Activated T-helper 17 cell treated with anti-CD3 and anti-CD28 coated beads, Interleukin-2, amount 50 U/mL, for 72 hours (primary cell): ENCODE results near the gene REST. TPM values are rescaled to one million over a fixed set of nuclear protein-coding genes. Genes with fewer than 3 reads are reported as not detected.
"Not testable (repeated sequence)": the region's sequence is repeated elsewhere in the genome, so short reads cannot be mapped to it uniquely, and the experiment has no call there.

Experiments used
- ATAC-seq: fragments of 150-1000 bp; cut with Tn5 transposase; replicated peaks from 2 replicates; pipeline ENCODE4 v1.10.0; 2021; ENCODE audit warnings: mild to moderate bottlenecking, moderate library complexity
- H3K27ac Mint-ChIP-seq: one replicate; pipeline ENCODE4 v1.8.0; 2022; ENCODE audit warnings: mixed read lengths
- H3K27me3 Mint-ChIP-seq: one replicate; pipeline ENCODE4 v1.8.0; 2022; ENCODE audit warnings: mixed read lengths
- H3K36me3 Mint-ChIP-seq: one replicate; pipeline ENCODE4 v1.8.0; 2022; ENCODE audit warnings: low read depth, mild to moderate bottlenecking, mixed read lengths
- H3K4me1 Mint-ChIP-seq: one replicate; pipeline ENCODE4 v1.8.0; 2022; ENCODE audit warnings: mixed read lengths
- H3K4me3 Mint-ChIP-seq: one replicate; pipeline ENCODE4 v1.8.0; 2022; ENCODE audit warnings: mild to moderate bottlenecking, mixed read lengths
- H3K9me3 Mint-ChIP-seq: one replicate; pipeline ENCODE4 v1.8.0; 2022; ENCODE audit warnings: mixed read lengths
- total RNA-seq, 2 donors: library from RNA; stranded (reverse); gene quantifications; one replicate each; pipeline ENCODE4 v1.2.3, GENCODE V29; 2022

Gene REST
- total RNA-seq, 2 donors from 2014 or later, result 39.5 to 51.8 TPM

- not testable (repeated sequence) for H3K27me3 Mint-ChIP-seq, H3K9me3 Mint-ChIP-seq
Measured at GRCh38 chr4:56939826-56940225, 32.1 kb downstream of the REST start.

DNA sequence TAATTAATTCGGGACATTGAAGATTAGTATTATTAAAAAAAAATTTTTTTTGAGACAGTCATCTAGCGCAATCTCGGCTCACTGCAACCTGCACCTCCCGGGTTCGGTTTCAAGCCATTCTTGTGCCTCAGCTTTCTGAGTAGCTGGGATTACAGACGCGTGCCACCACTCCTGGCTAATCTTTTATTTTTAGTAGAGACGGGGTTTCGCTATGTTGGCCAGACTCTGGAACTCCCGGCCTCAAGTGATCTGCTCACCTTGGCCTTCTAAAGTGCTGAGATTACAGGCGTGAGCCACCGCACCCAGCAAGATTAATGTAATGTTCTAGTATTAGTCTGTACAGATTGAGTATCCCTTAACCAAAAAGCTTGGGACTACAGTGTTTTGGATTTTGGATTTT, 32.7 kb downstream of the REST start:
- Mint-ChIP-seq H3K27me3 (no peaks in the 10 kb centered on the region), H3K27ac (no peak overlapping the region)

More at GRCh38 chr4:56939826-56940225, 32.1 kb downstream of the REST start:
- H3K4me3 Mint-ChIP-seq, ATAC-seq, H3K27ac Mint-ChIP-seq, H3K4me1 Mint-ChIP-seq: not testable (repeated sequence)
- H3K36me3 Mint-ChIP-seq, result peaks cover 37% of the 10 kb centered on the region

DNA sequence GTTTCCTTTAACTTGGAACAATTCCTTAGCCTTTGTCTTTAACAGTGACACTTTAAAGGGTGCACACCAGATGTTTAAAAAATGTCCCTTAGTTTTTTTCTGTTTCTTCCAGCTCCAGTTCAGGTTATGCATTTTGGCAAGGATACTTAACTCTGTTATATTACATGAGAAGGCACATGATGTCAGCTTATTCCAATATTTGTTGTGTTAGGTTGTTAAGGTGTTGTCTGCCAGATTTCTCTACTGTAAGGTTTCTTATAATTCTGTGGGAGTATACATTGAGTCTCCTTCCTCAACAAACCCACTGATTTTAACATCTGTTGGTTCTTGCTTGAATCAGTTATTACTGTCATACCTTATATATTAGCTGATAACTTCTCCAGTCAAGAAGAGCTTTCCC, 33.3 kb downstream of the REST start:
- H3K36me3 Mint-ChIP-seq, result peaks cover 28% of the 10 kb centered on the region
- H3K4me3 Mint-ChIP-seq, result no peak overlapping the region
- H3K4me1 Mint-ChIP-seq, result peaks cover 5% of the 10 kb centered on the region
- no peak for ATAC-seq
- no peak overlapping the region for H3K27ac Mint-ChIP-seq
- H3K27me3 Mint-ChIP-seq, result no peaks in the 10 kb centered on the region
- no peaks in the 10 kb centered on the region for H3K9me3 Mint-ChIP-seq

More for the DNA sequence above, 32.7 kb downstream of the REST start:
- Mint-ChIP-seq H3K9me3 (no peaks in the 10 kb centered on the region), H3K4me3 (no peak overlapping the region), H3K4me1 (peaks cover 5% of the 10 kb centered on the region), H3K36me3 (peaks cover 32% of the 10 kb centered on the region)
- ATAC-seq, result no peak

GRCh38 chr4:56941403-56941802, 33.7 kb downstream of the REST start:
- no peak overlapping the region for H3K4me3 Mint-ChIP-seq
- H3K27me3 Mint-ChIP-seq, result no peaks in the 10 kb centered on the region
- no peaks in the 10 kb centered on the region for H3K9me3 Mint-ChIP-seq
- no peak overlapping the region for H3K27ac Mint-ChIP-seq
- H3K4me1 Mint-ChIP-seq, result peaks cover 5% of the 10 kb centered on the region
- peak; percentile 32 for ATAC-seq
- H3K36me3 Mint-ChIP-seq, result peaks cover 28% of the 10 kb centered on the region

DNA sequence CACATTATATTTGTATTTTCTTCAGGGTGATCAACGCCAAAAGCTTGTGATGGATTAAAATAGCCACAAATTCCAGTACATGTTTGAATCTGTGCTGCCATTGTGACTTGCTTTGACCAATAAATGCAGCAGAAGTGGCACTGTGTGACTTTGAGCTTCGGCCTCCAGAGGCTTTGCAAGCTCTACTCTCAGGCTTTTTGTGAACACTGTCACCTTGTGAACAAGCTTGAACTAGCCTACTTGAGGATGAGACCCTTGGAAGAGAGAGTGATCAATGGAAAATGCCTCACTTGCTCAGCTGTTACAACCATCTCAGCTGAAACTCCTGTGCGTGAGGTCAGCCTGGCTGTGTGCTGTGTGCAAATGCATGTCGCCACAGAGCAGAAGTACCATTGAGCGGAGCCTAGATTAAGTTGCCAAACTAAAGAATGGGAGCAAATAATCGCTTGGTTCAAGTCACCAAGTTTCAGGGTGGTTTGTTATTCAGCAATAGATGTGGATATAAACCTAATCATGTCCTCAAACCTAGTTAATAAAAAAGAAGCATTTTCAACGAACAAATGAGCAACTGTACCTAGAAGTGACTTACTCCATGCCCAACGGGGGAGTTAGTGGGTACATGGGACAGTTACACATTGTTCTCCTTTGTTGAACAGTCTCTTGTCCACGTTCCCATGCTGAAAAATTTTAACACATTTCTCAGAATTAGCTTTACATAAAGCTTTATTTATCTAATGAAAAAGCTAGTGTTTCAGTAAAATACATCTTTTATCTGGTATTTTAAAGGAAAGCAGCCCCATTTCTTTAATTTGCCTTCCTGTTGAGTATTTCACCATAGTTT, 46.2 kb downstream of the REST start:
- Mint-ChIP-seq H3K4me1 (no peaks in the 10 kb centered on the region), H3K9me3 (no peaks in the 10 kb centered on the region), H3K4me3 (no peak overlapping the region), H3K27ac (no peak overlapping the region), H3K36me3 (no peaks in the 10 kb centered on the region), H3K27me3 (no peaks in the 10 kb centered on the region)
- no peak for ATAC-seq

DNA sequence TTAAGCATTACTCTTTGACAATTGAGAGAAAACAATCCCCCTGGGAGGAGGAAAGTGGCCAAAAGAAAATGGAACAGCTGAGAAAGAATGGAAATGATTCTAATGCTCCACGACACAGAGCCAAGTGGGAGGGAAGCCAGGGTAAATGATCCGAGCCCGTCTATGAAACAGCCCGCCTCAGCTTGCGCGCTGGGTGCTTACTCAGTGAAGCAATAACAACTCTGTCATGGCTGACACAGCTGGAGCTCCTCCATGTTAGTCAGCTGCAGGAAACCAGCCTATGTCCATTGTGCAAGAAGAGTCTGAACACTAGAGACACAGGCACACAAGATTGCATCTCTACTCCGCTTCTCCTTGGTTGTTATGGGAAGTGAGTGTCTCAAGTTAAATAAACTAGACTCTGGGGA, 50.4 kb downstream of the REST start:
- no peaks in the 10 kb centered on the region for H3K27me3 Mint-ChIP-seq
- H3K27ac Mint-ChIP-seq, result no peak overlapping the region
- peaks cover 24% of the 10 kb centered on the region for H3K36me3 Mint-ChIP-seq
- no peak overlapping the region for H3K4me3 Mint-ChIP-seq
- ATAC-seq, result no peak
- no peaks in the 10 kb centered on the region for H3K4me1 Mint-ChIP-seq
- H3K9me3 Mint-ChIP-seq, result no peaks in the 10 kb centered on the region

GRCh38 chr4:56959100-56959499, 51.4 kb downstream of the REST start:
- H3K27ac Mint-ChIP-seq, result no peak overlapping the region
- no peaks in the 10 kb centered on the region for H3K9me3 Mint-ChIP-seq
- no peaks in the 10 kb centered on the region for H3K4me1 Mint-ChIP-seq
- H3K4me3 Mint-ChIP-seq, result no peak overlapping the region
- ATAC-seq, result no peak
- H3K36me3 Mint-ChIP-seq, result peaks cover 34% of the 10 kb centered on the region
- no peaks in the 10 kb centered on the region for H3K27me3 Mint-ChIP-seq

- Mint-ChIP-seq H3K9me3 (no peaks in the 10 kb centered on the region), H3K4me1 (peaks cover 5% of the 10 kb centered on the region), H3K27ac (no peak overlapping the region), H3K27me3 (no peaks in the 10 kb centered on the region), H3K4me3 (no peak overlapping the region), H3K36me3 (peaks cover 53% of the 10 kb centered on the region)
- no peak for ATAC-seq
Measured at GRCh38 chr4:56961107-56961500, 53.4 kb downstream of the REST start.

GRCh38 chr4:56971383-56971782, 63.7 kb downstream of the REST start:
- peak overlapping the region; percentile 100 for H3K4me3 Mint-ChIP-seq

DNA sequence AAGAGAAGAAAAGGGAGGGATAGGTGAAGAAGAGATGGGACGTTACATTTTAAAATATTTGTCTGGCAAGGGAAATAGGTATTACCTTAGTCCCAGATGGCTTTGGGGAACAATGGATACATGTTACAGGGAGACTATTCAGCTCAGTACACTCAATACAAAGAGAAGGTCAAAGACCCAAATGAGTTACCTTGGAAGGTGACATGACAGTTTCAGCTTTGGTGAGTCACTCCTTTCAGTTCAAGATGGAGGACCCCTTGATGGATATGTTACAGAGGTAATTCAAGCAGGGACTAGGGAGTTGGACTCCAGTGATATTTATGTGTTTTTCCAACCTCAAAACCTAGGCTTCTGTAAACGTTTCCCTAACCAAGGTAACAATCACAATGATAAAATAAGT, 64.7 kb downstream of the REST start:
- Mint-ChIP-seq H3K4me1 (peaks cover 18% of the 10 kb centered on the region), H3K27me3 (no peaks in the 10 kb centered on the region), H3K9me3 (no peaks in the 10 kb centered on the region), H3K4me3 (peak overlapping the region; percentile 100), H3K36me3 (peaks cover 93% of the 10 kb centered on the region), H3K27ac (peak overlapping the region; percentile 91)
- ATAC-seq, result peak; percentile 60

More at GRCh38 chr4:56971383-56971782, 63.7 kb downstream of the REST start:
- Mint-ChIP-seq H3K36me3 (peaks cover 96% of the 10 kb centered on the region), H3K27me3 (no peaks in the 10 kb centered on the region), H3K27ac (peak overlapping the region; percentile 91), H3K9me3 (no peaks in the 10 kb centered on the region), H3K4me1 (peaks cover 18% of the 10 kb centered on the region)
- peak; percentile 62 for ATAC-seq

DNA sequence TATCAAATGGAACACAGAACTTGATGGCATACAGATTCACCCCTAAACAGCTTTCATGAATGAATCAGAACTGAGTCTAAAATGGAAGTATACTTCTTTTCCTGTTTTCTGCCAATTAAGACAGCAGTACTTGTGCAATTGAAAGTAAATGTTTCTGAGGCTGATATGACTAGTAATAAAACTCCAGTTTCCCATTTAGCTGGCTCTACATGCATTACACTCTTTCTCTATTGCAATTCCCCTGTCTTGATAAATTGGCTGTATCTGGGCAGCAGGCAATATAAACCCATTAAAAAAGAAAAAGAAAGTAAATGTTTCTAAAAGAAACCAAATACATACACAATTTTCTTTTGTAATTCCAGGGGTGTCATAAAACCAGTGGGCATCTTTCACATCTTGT, 65.1 kb downstream of the REST start:
- H3K9me3 Mint-ChIP-seq, result no peaks in the 10 kb centered on the region
- H3K36me3 Mint-ChIP-seq, result peaks cover 93% of the 10 kb centered on the region
- ATAC-seq, result peak; percentile 30
- no peaks in the 10 kb centered on the region for H3K27me3 Mint-ChIP-seq
- peak overlapping the region; percentile 91 for H3K27ac Mint-ChIP-seq
- peak overlapping the region; percentile 100 for H3K4me3 Mint-ChIP-seq
- H3K4me1 Mint-ChIP-seq, result peaks cover 18% of the 10 kb centered on the region

GRCh38 chr4:56973336-56973735, 65.6 kb downstream of the REST start:
- Mint-ChIP-seq H3K27me3 (no peaks in the 10 kb centered on the region), H3K27ac (peak overlapping the region; percentile 91), H3K4me3 (peak overlapping the region; percentile 100), H3K9me3 (no peaks in the 10 kb centered on the region), H3K36me3 (peaks cover 91% of the 10 kb centered on the region), H3K4me1 (peaks cover 18% of the 10 kb centered on the region)
- no peak for ATAC-seq

DNA sequence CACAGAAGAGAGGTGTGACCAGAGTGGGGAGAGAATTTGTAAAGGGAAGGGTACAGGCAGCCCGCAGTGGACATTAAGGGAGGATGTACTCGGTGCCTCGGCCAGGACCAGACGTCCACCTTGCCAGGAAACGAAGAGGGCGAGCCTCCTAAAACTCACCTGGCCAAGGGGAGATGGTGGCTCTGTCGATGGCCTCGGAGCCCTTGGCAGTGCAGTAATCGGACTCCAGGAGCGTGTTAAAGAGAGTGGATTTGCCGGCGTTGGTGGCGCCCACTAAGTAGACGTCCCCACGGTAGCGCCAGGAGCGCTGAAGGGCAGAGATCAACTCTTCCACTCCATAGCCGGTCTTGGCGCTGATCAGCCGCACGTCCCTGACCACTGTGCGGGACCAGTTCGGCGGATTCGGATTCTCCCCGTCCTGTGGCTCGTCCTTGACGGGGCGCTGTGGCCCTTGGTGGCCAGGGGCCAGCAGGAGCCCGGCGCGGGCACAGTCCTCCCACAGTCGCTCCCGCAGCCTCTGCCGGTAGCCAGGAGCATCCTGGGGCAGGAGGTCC, 68.7 kb downstream of the REST start:
- Mint-ChIP-seq H3K9me3 (no peaks in the 10 kb centered on the region), H3K4me3 (peak overlapping the region; percentile 100), H3K4me1 (peaks cover 17% of the 10 kb centered on the region), H3K36me3 (peaks cover 87% of the 10 kb centered on the region), H3K27me3 (no peaks in the 10 kb centered on the region), H3K27ac (peak overlapping the region; percentile 92)
- ATAC-seq, result no peak

DNA sequence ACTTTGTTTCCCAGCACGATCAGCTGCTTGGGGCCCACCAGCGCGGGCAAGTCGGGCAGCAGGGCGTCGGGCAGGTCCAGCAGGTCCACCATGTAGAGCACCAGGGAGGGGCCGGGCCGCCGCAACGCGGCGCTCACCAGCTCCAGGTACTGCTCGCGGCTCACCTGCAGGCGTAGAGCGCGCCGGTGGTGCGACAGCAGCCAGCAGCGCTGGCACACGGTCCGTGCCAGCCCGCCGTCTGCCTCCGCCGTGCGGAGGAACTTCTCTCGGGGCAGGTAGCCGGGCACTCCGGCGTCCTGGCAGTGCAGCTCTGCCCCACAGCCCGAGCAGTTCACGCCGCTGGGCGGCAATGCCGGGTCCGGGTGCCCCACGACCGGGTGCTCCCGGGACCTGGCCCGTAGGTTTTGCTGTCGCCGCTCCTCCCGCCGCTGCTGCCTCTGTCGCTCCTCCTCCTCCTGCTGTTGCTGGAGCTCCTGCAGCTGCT, 69.2 kb downstream of the REST start:
- Mint-ChIP-seq H3K27me3 (no peaks in the 10 kb centered on the region), H3K4me1 (peaks cover 19% of the 10 kb centered on the region)

More for the DNA sequence above, 69.2 kb downstream of the REST start:
- Mint-ChIP-seq H3K4me3 (peak overlapping the region; percentile 100), H3K27ac (peak overlapping the region; percentile 97), H3K36me3 (peaks cover 87% of the 10 kb centered on the region), H3K9me3 (no peaks in the 10 kb centered on the region)
- ATAC-seq, result peak; percentile 31
